Measurements from ENCODE around the gene TNXB.

GRCh38 chr6:32115623-32116022 is 6.5 kb upstream of the TNXB start:
- TF ChIP-seq CTCF (IDR thresholded peaks at IDR 0.05) (no peak), POLR2A (IDR thresholded peaks at IDR 0.05) (no peak)
